Measurements from ENCODE around the gene ARHGAP6. TPM values are rescaled to one million over a fixed set of nuclear protein-coding genes. Genes with fewer than 3 reads are reported as not detected.

The ARHGAP6 gene
- total RNA-seq, 1 donor from 2014 or later, result 16.7 TPM

DNA sequence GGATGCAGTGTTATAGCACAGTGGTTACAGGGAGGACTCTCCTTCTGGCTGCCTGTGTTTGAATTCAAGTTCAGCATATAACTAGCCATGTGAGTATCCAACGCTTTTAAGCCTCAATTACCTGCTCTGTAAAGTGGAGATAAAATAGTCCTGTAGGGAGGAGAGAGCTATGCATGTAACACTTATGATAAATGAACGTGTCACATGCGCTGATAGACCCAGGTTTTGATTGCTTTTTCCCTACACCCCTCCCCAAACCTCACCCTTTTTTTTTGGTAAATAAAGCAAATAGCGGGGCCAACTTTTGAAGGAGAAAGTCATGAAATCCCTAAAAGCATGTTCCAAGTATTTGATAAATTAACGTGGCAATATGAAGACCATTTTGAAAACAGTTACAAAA is 392.9 kb downstream of the ARHGAP6 start:
- intact Hi-C loops (cut with DNase I), result no loop called here
- Histone ChIP-seq H3K4me1 (no peaks in the 10 kb centered on the region), H3K27ac (no peak overlapping the region), H3K27me3 (ENCODE audit: low read depth) (no peaks in the 10 kb centered on the region), H3K4me3 (no peak overlapping the region), H3K36me3 (no peaks in the 10 kb centered on the region), H3K9me3 (no peaks in the 10 kb centered on the region)
- no peak for ATAC-seq
- TF ChIP-seq, protein P1, sequence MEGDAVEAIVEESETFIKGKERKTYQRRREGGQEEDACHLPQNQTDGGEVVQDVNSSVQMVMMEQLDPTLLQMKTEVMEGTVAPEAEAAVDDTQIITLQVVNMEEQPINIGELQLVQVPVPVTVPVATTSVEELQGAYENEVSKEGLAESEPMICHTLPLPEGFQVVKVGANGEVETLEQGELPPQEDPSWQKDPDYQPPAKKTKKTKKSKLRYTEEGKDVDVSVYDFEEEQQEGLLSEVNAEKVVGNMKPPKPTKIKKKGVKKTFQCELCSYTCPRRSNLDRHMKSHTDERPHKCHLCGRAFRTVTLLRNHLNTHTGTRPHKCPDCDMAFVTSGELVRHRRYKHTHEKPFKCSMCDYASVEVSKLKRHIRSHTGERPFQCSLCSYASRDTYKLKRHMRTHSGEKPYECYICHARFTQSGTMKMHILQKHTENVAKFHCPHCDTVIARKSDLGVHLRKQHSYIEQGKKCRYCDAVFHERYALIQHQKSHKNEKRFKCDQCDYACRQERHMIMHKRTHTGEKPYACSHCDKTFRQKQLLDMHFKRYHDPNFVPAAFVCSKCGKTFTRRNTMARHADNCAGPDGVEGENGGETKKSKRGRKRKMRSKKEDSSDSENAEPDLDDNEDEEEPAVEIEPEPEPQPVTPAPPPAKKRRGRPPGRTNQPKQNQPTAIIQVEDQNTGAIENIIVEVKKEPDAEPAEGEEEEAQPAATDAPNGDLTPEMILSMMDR (IDR thresholded peaks at IDR 0.05), result no peak
- DNase-seq, result no peak

DNA sequence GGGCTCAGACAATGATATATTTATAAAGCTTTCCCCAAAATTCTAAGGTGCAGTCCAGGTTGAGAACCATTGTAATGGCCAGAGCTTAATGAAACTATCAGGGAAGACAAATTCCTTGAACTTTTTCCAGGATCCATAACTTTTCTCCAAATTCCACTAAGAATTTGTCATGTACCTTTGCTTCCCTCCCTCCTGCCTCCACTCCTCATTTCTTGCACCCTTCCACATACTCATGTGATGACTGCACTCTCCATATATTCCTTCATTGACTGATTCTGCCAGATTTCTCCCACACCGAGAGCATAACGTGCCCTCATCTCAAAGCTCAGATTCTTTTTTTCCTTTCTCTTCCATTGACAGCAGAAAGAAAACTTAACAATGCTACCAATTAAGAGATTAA is 393.4 kb downstream of the ARHGAP6 start:
- intact Hi-C loops (cut with DNase I), result no loop called here
- Histone ChIP-seq H3K27me3 (ENCODE audit: low read depth) (no peaks in the 10 kb centered on the region), H3K4me1 (no peaks in the 10 kb centered on the region), H3K9me3 (no peaks in the 10 kb centered on the region), H3K27ac (no peak overlapping the region), H3K4me3 (no peak overlapping the region), H3K36me3 (no peaks in the 10 kb centered on the region)
- ATAC-seq (no peak), DNase-seq (no peak)
- TF ChIP-seq, protein P1 (IDR thresholded peaks at IDR 0.05), result no peak

DNA sequence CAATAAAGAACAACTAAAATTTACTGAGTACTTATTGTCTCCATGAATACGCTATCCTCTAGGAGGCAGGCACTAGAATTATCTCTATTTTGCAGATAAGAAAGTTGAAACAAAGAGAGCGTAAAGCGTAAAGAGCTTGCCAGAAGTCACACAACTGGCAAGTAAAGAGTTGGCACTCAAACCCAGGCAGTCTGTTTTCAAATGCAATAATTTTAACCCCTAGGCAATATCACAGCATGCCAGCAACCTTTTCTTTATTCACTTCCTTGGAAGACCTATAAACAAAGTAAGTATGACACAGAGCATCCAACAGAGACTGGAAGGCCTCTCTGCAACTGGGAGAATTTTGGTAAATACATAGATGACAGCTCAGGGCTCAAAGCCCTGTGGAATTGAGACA is 395.7 kb downstream of the ARHGAP6 start:
- intact Hi-C loops (cut with DNase I), result no loop called here
- Histone ChIP-seq H3K27me3 (ENCODE audit: low read depth) (no peaks in the 10 kb centered on the region), H3K4me3 (no peak overlapping the region), H3K4me1 (no peaks in the 10 kb centered on the region), H3K27ac (no peak overlapping the region), H3K36me3 (no peaks in the 10 kb centered on the region), H3K9me3 (no peaks in the 10 kb centered on the region)
- DNase-seq, result no peak
- no peak for ATAC-seq
- TF ChIP-seq, protein P1 (IDR thresholded peaks at IDR 0.05), result no peak

GRCh38 chrX:11269006-11269405 is 396.7 kb downstream of the ARHGAP6 start:
- Histone ChIP-seq H3K27ac (no peak overlapping the region), H3K36me3 (no peaks in the 10 kb centered on the region), H3K4me1 (no peaks in the 10 kb centered on the region), H3K4me3 (no peak overlapping the region), H3K27me3 (ENCODE audit: low read depth) (no peaks in the 10 kb centered on the region), H3K9me3 (no peaks in the 10 kb centered on the region)
- intact Hi-C loops (cut with DNase I), result no loop called here
- ATAC-seq (no peak), DNase-seq (no peak)
- TF ChIP-seq, protein P1 (IDR thresholded peaks at IDR 0.05), result no peak

GRCh38 chrX:11267425-11267824 is 398.3 kb downstream of the ARHGAP6 start:
- Histone ChIP-seq H3K9me3 (no peaks in the 10 kb centered on the region), H3K27ac (no peak overlapping the region), H3K27me3 (ENCODE audit: low read depth) (no peaks in the 10 kb centered on the region), H3K4me1 (no peaks in the 10 kb centered on the region), H3K4me3 (no peak overlapping the region), H3K36me3 (no peaks in the 10 kb centered on the region)
- ATAC-seq (no peak), DNase-seq (no peak)
- intact Hi-C loops (cut with DNase I), result no loop called here
- TF ChIP-seq, protein P1 (IDR thresholded peaks at IDR 0.05), result no peak

- intact Hi-C loops (cut with DNase I), result no loop called here
- H3K27ac ChIP-seq, result no peak overlapping the region
- no peak overlapping the region for H3K4me3 ChIP-seq
- TF ChIP-seq, protein P1 (IDR thresholded peaks at IDR 0.05), result no peak
- H3K36me3 ChIP-seq, result no peaks in the 10 kb centered on the region
- no peaks in the 10 kb centered on the region for H3K27me3 ChIP-seq (ENCODE audit: low read depth)
- H3K4me1 ChIP-seq, result no peaks in the 10 kb centered on the region
- DNase-seq (no peak), ATAC-seq (no peak)
- H3K9me3 ChIP-seq, result no peaks in the 10 kb centered on the region
Measured at GRCh38 chrX:11266573-11267003, 399.1 kb downstream of the ARHGAP6 start.

All from lower lobe of right lung (tissue), 2 donors.